ENCODE measurements around the gene TMA7. TPM values are rescaled to one million over a fixed set of nuclear protein-coding genes. Genes with fewer than 3 reads are reported as not detected.

Gene TMA7
- total RNA-seq, 1 donor from 2014 or later: 326 TPM

DNA sequence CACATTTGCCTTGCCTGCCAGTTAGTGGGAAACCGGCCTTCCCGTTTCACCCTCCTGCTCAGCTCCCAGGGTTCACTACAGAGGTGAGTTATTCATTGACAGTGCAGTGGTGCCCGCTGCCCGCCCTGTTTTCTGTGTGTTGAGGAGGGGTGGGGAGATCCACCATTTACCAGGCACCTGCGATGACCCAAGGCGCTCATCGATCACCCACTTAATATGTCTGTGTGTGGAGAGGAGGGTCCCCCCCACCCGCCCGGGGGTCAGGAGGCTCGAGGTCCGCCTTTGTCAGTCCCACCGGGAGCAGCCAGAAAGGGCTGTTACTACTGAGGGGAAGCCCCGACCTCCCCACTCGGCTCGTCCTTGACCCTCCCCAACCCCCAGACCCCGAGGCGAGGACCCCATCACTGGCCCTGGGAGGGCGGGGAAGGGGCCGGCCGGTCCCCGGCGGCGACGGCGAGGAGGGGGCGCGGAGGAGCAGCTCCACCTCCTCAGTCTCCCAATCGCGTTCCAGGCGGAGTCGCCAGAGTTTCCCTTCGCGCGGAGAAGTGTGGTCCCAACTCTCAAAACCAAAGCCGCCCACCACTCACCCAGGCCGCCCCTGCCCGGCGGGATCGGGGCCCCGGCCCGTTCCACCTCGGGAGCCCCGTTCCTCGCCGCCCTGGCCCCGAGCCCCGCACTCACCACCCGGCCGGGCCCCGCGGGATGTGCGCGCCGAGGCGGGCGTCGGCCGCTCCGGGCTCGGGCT is 11.3 kb upstream of the TMA7 start:
- peak overlapping the region; percentile 79 for H3K4me3 Mint-ChIP-seq (ENCODE audit: unreplicated experiment)
- H3K9me3 Mint-ChIP-seq (ENCODE audit: unreplicated experiment): no peaks in the 10 kb centered on the region
- TF ChIP-seq, protein P1, sequence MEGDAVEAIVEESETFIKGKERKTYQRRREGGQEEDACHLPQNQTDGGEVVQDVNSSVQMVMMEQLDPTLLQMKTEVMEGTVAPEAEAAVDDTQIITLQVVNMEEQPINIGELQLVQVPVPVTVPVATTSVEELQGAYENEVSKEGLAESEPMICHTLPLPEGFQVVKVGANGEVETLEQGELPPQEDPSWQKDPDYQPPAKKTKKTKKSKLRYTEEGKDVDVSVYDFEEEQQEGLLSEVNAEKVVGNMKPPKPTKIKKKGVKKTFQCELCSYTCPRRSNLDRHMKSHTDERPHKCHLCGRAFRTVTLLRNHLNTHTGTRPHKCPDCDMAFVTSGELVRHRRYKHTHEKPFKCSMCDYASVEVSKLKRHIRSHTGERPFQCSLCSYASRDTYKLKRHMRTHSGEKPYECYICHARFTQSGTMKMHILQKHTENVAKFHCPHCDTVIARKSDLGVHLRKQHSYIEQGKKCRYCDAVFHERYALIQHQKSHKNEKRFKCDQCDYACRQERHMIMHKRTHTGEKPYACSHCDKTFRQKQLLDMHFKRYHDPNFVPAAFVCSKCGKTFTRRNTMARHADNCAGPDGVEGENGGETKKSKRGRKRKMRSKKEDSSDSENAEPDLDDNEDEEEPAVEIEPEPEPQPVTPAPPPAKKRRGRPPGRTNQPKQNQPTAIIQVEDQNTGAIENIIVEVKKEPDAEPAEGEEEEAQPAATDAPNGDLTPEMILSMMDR (IDR thresholded peaks at IDR 0.05; ENCODE audit: unreplicated experiment): no peak
- H3K36me3 Mint-ChIP-seq (ENCODE audit: low read depth, unreplicated experiment): peaks cover 15% of the 10 kb centered on the region
- peaks cover 22% of the 10 kb centered on the region for H3K27me3 Mint-ChIP-seq (ENCODE audit: unreplicated experiment)
- peaks cover 34% of the 10 kb centered on the region for H3K4me1 Mint-ChIP-seq (ENCODE audit: unreplicated experiment)
- peak overlapping the region; percentile 64 for H3K27ac Mint-ChIP-seq (ENCODE audit: unreplicated experiment)
- peak; percentile 56 for DNase-seq (ENCODE audit: low spot score)

DNA sequence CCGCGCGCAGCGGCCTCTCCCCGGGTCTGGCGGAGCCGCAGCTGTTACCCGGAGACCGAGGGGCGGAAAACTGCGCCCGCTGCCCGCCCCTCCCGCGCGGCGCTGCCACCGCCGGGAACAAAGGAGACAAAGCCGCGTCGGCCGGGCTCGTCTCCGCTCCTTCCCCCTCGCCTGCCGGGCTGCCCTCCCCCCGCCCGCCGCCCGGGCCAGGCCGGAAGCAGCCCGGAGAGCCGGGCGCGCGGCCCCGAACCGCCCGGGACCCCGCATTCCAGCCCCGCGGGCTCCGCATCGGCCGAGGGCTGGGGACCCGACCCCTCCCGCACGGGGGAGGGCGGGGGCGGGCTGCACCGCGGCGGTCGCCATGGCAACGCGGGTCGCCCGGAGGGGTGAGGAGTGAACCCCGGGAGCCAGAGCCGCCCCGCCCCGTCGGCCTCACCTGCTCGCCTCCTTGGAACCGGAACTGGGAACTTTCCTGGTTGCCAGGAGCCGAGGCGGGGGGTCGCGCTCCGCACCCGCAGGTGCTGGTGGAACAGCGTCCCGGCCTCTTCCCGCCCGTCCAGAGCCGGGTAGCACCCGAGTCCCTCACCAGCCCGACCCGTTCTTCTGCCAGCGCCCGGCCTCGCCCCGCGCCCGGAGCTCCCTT is 10.6 kb upstream of the TMA7 start:
- Mint-ChIP-seq H3K36me3 (ENCODE audit: low read depth, unreplicated experiment) (peaks cover 15% of the 10 kb centered on the region), H3K4me1 (ENCODE audit: unreplicated experiment) (peaks cover 34% of the 10 kb centered on the region), H3K27ac (ENCODE audit: unreplicated experiment) (peak overlapping the region; percentile 81), H3K9me3 (ENCODE audit: unreplicated experiment) (no peaks in the 10 kb centered on the region), H3K4me3 (ENCODE audit: unreplicated experiment) (peak overlapping the region; percentile 89), H3K27me3 (ENCODE audit: unreplicated experiment) (peaks cover 22% of the 10 kb centered on the region)
- TF ChIP-seq, protein P1 (IDR thresholded peaks at IDR 0.05; ENCODE audit: unreplicated experiment): no peak
- DNase-seq (ENCODE audit: low spot score): peak; percentile 61

DNA sequence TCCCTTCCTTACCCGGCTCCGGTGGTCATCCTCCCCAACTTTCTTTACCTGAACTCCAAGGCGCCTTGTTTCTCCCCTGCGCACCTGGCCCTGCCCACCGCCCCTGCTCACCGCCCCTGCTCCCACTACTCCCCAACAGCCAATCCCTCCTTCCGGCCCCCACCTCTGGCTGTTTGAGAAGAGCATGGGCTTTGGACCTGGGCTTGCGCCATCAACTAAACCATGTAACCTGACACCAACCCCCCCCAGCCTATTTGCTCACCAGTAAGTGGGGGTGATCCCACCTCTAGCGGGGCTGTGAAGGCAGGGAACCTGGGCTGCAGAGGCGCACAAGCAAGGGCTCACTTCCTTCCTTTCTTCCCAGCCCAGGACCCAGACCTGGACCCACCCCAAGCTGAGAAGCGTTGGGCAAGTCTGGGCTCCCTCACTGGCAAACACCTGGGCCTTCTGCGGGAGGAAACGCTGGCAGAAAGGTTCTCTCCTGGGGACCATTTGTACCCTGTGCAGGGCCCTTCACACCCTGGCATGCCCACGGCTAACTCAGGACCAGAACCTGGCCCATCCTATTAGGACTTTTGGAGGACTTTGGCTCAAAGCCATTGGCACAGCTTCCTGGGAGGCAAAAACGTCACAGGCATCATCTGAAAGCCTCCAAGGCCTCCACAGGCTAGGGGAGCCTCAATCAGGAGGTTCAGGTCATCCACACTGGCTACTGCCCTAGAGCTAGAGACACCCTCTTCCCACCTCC is 9.9 kb upstream of the TMA7 start, which contains the start of gene PLXNB1:
Gene PLXNB1 (minus strand): TSS at position 127 of the 748 bp plus-strand sequence. CDS start 5,475 bp downstream, outside the sequence.
- TF ChIP-seq, protein P1 (IDR thresholded peaks at IDR 0.05; ENCODE audit: unreplicated experiment): no peak
- peak within 1 kb of the TSS; percentile 81 for H3K27ac Mint-ChIP-seq (ENCODE audit: unreplicated experiment)
- peaks cover 20% of the 10 kb centered on the region for H3K27me3 Mint-ChIP-seq (ENCODE audit: unreplicated experiment)
- H3K36me3 Mint-ChIP-seq (ENCODE audit: low read depth, unreplicated experiment): peaks cover 15% of the 10 kb centered on the region
- peaks cover 30% of the 10 kb centered on the region for H3K4me1 Mint-ChIP-seq (ENCODE audit: unreplicated experiment)
- H3K4me3 Mint-ChIP-seq (ENCODE audit: unreplicated experiment): peak within 1 kb of the TSS; percentile 89
- DNase-seq (ENCODE audit: low spot score): peak; percentile 23
- no peaks in the 10 kb centered on the region for H3K9me3 Mint-ChIP-seq (ENCODE audit: unreplicated experiment)

DNA sequence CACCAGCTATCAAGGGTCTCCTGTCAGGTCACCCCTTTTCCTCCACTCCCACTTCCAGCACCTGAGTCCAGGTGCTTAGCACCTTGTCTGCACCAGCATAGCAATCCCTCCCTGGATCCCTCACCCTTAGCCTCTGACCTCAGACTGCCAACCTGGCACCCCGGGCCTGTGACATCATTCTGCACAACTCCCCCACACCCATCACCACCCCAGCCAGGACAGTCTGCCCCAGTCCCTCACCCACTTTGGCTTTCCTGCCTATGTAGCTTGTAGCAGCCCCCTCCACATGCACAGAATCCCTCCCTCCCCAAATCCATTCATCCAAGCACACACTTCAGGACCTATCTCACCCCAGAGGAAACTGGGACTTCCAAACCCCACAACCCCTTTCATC is 9.4 kb upstream of the TMA7 start:
- peak overlapping the region; percentile 81 for H3K4me3 Mint-ChIP-seq (ENCODE audit: unreplicated experiment)
- H3K36me3 Mint-ChIP-seq (ENCODE audit: low read depth, unreplicated experiment): peaks cover 17% of the 10 kb centered on the region
- peaks cover 28% of the 10 kb centered on the region for H3K4me1 Mint-ChIP-seq (ENCODE audit: unreplicated experiment)
- peaks cover 18% of the 10 kb centered on the region for H3K27me3 Mint-ChIP-seq (ENCODE audit: unreplicated experiment)
- DNase-seq (ENCODE audit: low spot score): no peak
- no peaks in the 10 kb centered on the region for H3K9me3 Mint-ChIP-seq (ENCODE audit: unreplicated experiment)
- peak overlapping the region; percentile 61 for H3K27ac Mint-ChIP-seq (ENCODE audit: unreplicated experiment)
- TF ChIP-seq, protein P1 (IDR thresholded peaks at IDR 0.05; ENCODE audit: unreplicated experiment): no peak
